DMS114 treated with DMSO at 0.1 percent for 48 hours (cell line): ENCODE results near the gene ATP6V1C2.
"Not testable (repeated sequence)": the region's sequence is repeated elsewhere in the genome, so short reads cannot be mapped to it uniquely, and the experiment has no call there.

Experiments
- DNase-seq: peaks from one replicate; lab custom pipeline; 2025; ENCODE audit not compliant: unreplicated experiment; lab: John Stamatoyannopoulos, UW

The ATP6V1C2 gene

GRCh38 chr2:10765914-10766313 is 44.5 kb downstream of the ATP6V1C2 start:
- no peak for DNase-seq

- DNase-seq = no peak
Observed at GRCh38 chr2:10768063-10768507, 46.7 kb downstream of the ATP6V1C2 start.

- no peak for DNase-seq
Observed at GRCh38 chr2:10770956-10771750, 49.7 kb downstream of the ATP6V1C2 start.

- DNase-seq = no peak
Observed at GRCh38 chr2:10771786-10772185, 50.4 kb downstream of the ATP6V1C2 start.

GRCh38 chr2:10772201-10772867 is 50.9 kb downstream of the ATP6V1C2 start:
- no peak for DNase-seq

GRCh38 chr2:10772868-10773215 is 51.4 kb downstream of the ATP6V1C2 start:
- DNase-seq = no peak

GRCh38 chr2:10773821-10774341 is 52.5 kb downstream of the ATP6V1C2 start:
- no peak for DNase-seq

- DNase-seq = no peak
Observed at GRCh38 chr2:10774394-10774793, 53.0 kb downstream of the ATP6V1C2 start.

- DNase-seq = no peak
Observed at GRCh38 chr2:10775021-10775780, 53.8 kb downstream of the ATP6V1C2 start.

GRCh38 chr2:10775831-10776230 is 54.4 kb downstream of the ATP6V1C2 start:
- DNase-seq = no peak

GRCh38 chr2:10776231-10776977 is 55.0 kb downstream of the ATP6V1C2 start:
- DNase-seq = no peak

- no peak for DNase-seq
Observed at GRCh38 chr2:10777111-10777841, 55.8 kb downstream of the ATP6V1C2 start.

GRCh38 chr2:10777842-10778723 is 56.7 kb downstream of the ATP6V1C2 start:
- no peak for DNase-seq

- no peak for DNase-seq
Observed at GRCh38 chr2:10778724-10779115, 57.3 kb downstream of the ATP6V1C2 start.

GRCh38 chr2:10779776-10780490 is 58.5 kb downstream of the ATP6V1C2 start:
- DNase-seq = no peak

GRCh38 chr2:10780491-10780820 is 59.0 kb downstream of the ATP6V1C2 start:
- DNase-seq = no peak

- DNase-seq = not testable (repeated sequence)
Observed at GRCh38 chr2:10780821-10781220, 59.4 kb downstream of the ATP6V1C2 start.

GRCh38 chr2:10781746-10782145 is 60.3 kb downstream of the ATP6V1C2 start:
- no peak for DNase-seq

- no peak for DNase-seq
Observed at GRCh38 chr2:10783421-10783820, 62.0 kb downstream of the ATP6V1C2 start.
